T-helper 2 cell (primary cell): Measurements from ENCODE around the gene IFNA21.
"Not testable (repeated sequence)": the region's sequence is repeated elsewhere in the genome, so short reads cannot be mapped to it uniquely, and the experiment has no call there.

Experiments used
- DNase-seq, 5 experiments: peaks; one replicate each; pipeline versions ENCODE4 v3.0.0 to v3.0.0-alpha.2; 2012 to 2022
- total RNA-seq, 2 donors: gene quantifications; one replicate each; lab custom pipeline; 2026; lab: John Stamatoyannopoulos, UW

IFNA21 gene
- total RNA-seq: 0 reads per million in 2 donors

- DNase-seq: not testable (repeated sequence)
Observed at GRCh38 chr9:21166560-21166959, at the start of gene IFNA21. IFNA21 (minus strand) TSS chr9:21166660; CDS start chr9:21166612, 48 bp downstream.

DNA sequence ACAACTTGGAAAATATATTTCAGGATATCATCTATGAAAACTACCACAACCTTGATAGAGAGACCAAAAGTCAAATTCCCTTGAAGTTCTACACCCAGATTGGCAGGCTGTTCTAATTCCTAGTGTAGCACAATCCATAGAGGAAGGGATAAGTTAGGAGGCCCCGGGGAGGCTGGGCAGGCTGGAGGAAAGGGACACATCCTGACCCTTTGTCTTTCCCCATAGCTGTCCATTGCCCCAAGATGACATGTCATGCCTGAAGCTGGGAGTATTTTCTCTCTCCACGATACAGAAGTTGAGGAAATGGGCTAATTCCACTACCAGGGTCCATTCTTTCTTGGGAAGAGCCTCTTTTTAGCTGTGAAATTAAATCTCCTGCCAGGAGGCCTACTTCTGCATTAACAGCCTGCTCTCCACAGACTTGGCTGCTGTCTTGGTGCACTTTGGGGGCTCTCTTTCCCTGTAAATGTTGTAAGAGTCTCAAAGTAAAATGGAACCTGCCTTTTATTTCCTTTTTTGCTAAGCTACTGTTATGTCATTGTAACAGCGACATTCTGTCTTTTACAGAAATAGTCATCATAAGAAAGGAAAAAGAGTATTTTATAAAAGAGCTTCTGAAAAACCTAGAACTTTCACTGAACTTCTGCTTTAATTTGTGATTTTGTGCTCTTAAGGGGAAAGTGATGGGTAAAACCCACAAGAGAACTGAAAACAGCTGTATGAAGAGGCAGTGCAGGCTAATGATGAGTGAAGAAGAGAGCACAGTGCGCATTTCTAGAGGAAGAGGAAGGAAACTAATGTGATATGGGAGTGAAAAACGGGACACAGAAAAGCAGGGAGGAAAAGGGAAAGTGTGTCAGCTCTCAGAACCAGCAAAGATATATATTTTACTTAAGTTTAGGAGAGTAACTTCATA lies 47.2 kb upstream of the IFNA21 start:
- DNase-seq: peak in 1 of 5 experiments; percentile 28

- not testable (repeated sequence) for DNase-seq
Observed at GRCh38 chr9:21212160-21212559, 45.7 kb upstream of the IFNA21 start.

DNA sequence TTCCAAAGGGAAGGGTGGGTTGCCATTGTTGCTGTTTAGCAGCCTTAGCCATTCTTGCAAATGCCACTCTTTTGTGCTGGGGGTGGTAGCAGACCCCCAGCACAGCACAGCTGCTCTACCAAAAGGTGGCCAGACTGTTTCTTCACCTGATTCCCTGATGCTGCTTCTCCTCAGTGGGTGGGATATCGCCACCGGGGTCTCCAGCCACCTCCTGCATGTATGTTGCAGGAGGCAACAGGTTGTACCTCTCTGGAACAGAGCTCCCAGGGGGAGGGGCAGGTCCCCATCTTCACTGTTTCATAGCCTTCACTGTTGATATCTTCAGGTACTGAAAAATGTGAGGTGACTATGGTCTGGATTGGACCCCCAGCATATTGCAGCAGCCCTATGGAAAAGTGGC lies 44.3 kb upstream of the IFNA21 start:
- not testable (repeated sequence) for DNase-seq

DNA sequence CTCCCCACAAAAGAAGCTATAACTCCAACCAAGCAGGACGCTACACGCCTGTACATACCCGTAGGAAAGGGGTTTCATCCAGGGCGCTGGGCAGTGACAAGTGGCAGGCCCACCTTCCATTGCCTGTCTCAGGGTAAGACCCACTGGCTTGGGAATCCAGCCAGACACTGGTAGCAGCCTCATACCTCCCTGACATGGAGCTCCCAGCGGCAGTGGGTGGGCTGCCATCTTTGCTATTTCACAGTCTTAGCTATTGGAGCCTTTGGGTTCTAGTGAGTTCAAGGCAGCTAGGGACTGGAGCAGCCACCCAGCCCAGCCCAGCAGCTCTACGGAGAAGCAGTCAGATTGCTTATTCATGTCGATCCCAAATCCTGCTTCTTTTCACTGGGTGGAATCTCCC lies 43.9 kb upstream of the IFNA21 start:
- no peak for DNase-seq

DNA sequence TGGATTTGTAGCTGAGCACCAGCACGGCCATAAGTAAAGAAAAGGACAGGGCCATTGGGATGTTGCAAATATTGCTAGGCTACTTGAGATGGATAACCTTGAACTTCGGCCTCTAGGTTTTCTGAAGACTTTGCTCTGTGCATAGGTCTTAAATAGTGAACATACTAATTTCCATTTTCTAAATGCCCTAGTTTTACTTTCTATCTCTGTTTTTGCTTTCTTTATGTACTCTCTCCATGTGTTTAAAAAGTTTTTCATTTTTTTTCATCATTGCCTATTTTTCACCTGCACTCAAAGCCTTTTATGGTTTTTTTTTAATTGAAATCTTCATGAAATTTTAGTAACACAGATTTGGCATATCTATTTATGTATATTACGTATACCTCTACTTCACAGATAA lies 40.6 kb upstream of the IFNA21 start, which contains the start of gene IFNA10:
TSS of gene IFNA10 (minus strand) at position 101 of the 400 bp plus-strand sequence. CDS start at position 55, 46 bp downstream.
- DNase-seq: not testable (repeated sequence)

DNA sequence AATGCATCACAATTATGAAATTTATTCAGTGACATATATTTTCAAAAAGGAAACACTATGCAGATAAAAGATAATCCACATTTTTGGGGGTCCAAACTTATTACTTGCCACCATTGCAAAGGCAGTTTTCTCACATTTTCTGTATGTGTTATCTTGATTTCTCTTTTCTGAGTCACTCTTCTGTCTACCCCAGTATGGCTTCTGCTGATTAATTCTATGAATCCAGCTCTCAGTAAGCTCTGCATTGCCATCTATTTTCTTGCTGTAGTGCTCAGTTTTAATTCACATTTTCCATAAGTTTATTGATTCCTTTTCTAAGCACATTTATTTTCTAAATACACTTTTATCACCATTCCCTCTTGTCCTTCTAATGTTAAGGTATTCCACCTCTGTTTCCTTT lies 38.7 kb upstream of the IFNA21 start:
- DNase-seq: peak in 1 of 5 experiments; percentile 4

- not testable (repeated sequence) for DNase-seq
Observed at GRCh38 chr9:21202105-21202504, 35.6 kb upstream of the IFNA21 start, which contains the start of gene IFNA7. IFNA7 (minus strand) TSS chr9:21202205; CDS start chr9:21202165, 40 bp downstream.

GRCh38 chr9:21194867-21195776 lies 28.7 kb upstream of the IFNA21 start:
- peak in 2 of 5 experiments; percentile 13 to 39 for DNase-seq

- DNase-seq: not testable (repeated sequence)
Observed at GRCh38 chr9:21187487-21187886, 21.0 kb upstream of the IFNA21 start, which contains the start of gene IFNA4. IFNA4 (minus strand) TSS chr9:21187587; CDS start chr9:21187531, 56 bp downstream.

- DNase-seq: peak in 2 of 5 experiments; percentile 7 to 34
Observed at GRCh38 chr9:21182810-21183736, 16.6 kb upstream of the IFNA21 start.

GRCh38 chr9:21174671-21175070 lies 8.2 kb upstream of the IFNA21 start:
- no peak for DNase-seq

DNA sequence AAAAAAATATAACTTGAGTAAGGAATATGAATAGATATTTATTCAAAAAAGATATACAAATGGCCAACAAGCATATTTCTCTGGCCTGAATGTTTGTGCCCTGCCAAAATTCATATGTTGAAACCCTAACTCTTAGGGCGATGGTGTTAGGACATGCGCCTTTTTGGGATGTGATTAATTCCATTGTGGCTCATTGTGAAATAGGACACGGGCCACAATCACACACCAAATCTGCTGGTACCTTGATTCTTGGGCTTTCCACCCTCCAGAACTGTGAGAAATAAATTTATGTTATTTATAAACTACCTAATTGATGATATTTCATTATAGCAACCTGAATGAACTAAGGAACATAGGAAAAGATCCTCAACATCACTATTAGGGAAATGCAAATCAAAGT lies 5.7 kb upstream of the IFNA21 start:
- no peak for DNase-seq

- no peak for DNase-seq
Observed at GRCh38 chr9:21171351-21171750, 4.9 kb upstream of the IFNA21 start.

- no peak for DNase-seq
Observed at GRCh38 chr9:21165516-21165915, 944 bp downstream of the IFNA21 start.

DNA sequence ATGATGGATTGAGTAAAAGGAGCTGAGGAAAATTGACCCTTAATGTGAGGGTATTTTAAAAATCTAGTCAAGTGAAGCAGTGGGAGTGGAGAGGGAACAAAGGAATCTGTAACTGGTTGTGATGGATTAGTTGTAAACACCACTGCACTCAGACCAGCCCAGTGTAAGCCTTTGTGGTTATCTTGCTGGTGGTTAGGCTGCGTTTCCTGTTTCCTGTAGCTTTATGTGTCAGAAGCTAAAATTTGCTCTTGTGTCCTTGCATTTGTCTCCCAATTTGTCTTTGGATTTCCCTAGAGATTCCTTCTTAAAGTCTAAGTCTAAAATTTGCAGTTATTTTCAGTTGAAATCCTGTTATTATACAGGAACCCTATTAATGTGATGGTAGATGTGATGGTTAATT lies 6.3 kb downstream of the IFNA21 start:
- DNase-seq: peak in 2 of 5 experiments; percentile 39 to 86

DNA sequence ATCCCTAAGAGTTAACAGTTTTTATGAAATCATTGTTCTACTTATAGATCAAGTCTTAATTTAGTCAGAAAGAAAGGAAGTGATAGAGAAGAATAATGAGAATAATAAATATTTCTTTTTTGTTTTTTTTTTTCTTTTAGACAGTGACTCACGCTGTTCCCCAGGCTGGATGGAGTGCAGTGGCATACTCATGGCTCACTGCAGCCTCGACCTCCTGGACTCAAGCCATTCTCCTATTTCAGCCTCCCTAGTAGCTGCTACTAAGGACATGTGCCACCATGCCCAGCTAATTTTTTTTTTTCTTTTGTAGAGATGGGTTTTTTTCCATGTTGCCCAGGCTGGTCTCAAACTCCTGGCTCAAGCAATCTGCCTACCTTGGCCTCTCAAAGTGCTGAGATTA lies 11.0 kb downstream of the IFNA21 start:
- DNase-seq: no peak

GRCh38 chr9:21154018-21154608 lies 12.3 kb downstream of the IFNA21 start:
- DNase-seq: peak in 1 of 5 experiments; percentile 56

- no peak for DNase-seq
Observed at GRCh38 chr9:21153336-21154017, 13.0 kb downstream of the IFNA21 start.

DNA sequence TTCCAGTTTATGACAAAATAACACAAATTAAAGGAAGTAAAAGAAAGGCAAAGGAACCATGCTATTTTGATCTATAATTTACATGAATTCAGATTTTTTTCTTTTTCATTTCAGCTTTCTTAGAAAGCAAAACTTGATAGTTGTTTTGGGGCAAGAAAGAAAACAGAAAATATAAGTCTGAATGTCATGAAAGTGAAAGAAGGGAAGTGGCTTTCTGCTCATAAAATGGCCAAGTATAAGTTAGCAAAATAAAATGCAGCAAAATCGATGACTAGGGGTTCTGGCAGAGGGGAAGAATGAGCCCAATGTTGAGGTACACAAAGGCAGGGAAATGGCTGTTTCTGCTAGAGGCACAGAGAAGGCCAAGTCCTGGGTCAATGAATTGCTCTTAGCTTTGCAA lies 21.9 kb downstream of the IFNA21 start:
- peak in 1 of 5 experiments; percentile 61 for DNase-seq
